ENCODE data around the gene TPRA1. TPM values are rescaled to one million over a fixed set of nuclear protein-coding genes. Genes with fewer than 3 reads are reported as not detected.

The TPRA1 gene
- total RNA-seq, 1 donor from 2014 or later: 54.0 TPM

DNA sequence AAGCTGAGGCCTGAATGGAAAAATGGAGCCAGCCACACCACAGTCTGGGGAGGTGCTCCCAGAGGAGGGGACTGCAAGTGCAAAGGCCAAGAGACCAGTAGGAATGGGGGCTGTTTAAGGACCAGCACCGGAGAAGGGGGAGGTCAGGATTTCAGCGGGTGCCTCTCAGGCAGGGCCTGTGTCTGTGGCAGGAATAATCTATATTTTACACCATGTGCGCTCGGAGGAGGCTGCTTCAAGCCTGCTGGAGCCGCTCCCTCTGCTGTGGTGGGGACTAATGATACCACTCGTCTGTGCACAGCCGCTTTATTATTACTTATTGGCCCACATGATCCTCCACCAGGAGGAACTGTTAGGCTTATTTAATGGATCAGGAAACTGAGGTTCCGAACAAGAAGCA lies 45.3 kb downstream of the TPRA1 start:
- intact Hi-C loops (cut with DNase I): loop anchor here (10.0 kb wide), 1 partner anchor 560 kb away; the partner anchor contains the start of gene PLXNA1
- no peak for DNase-seq (ENCODE audit: extremely low spot score in 2 of 2)
- TF ChIP-seq POLR2AphosphoS5 (IDR thresholded peaks at IDR 0.05; ENCODE audit: insufficient read depth in 1 of 2, low read depth in 1 of 2) (no peak), POLR2A (IDR thresholded peaks at IDR 0.05) (no peak)
- TF ChIP-seq, protein P1, sequence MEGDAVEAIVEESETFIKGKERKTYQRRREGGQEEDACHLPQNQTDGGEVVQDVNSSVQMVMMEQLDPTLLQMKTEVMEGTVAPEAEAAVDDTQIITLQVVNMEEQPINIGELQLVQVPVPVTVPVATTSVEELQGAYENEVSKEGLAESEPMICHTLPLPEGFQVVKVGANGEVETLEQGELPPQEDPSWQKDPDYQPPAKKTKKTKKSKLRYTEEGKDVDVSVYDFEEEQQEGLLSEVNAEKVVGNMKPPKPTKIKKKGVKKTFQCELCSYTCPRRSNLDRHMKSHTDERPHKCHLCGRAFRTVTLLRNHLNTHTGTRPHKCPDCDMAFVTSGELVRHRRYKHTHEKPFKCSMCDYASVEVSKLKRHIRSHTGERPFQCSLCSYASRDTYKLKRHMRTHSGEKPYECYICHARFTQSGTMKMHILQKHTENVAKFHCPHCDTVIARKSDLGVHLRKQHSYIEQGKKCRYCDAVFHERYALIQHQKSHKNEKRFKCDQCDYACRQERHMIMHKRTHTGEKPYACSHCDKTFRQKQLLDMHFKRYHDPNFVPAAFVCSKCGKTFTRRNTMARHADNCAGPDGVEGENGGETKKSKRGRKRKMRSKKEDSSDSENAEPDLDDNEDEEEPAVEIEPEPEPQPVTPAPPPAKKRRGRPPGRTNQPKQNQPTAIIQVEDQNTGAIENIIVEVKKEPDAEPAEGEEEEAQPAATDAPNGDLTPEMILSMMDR (IDR thresholded peaks at IDR 0.05): no peak
- H3K4me1 ChIP-seq: peaks cover 14% of the 10 kb centered on the region
- H3K4me3 ChIP-seq: no peak overlapping the region
- H3K27ac ChIP-seq: no peak overlapping the region
- H3K36me3 ChIP-seq: no peaks in the 10 kb centered on the region
- no peaks in the 10 kb centered on the region for H3K27me3 ChIP-seq
- H3K9me3 ChIP-seq: no peaks in the 10 kb centered on the region

DNA sequence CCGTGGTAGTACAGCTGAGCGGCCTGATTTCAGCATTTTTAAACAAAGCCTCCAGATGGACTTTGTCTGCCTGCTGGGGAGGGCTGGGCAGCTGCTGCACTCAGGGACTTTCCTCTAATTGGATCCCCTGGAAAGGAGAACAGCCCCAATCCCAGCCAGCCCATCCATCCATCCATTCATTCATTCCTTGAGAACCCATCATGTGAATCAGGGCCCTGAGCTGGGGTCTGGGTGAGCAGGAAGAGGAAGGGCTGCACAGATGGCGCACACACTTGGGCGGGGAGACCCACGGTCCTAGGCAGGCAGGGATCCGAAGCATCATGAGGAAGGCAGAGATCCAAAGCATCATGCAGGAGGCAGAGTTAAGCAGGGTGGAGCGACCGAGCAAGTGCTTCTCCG lies 45.7 kb downstream of the TPRA1 start:
- no peak for TF ChIP-seq POLR2A (IDR thresholded peaks at IDR 0.05)
- TF ChIP-seq, protein P1 (IDR thresholded peaks at IDR 0.05): no peak
- H3K27me3 ChIP-seq: no peaks in the 10 kb centered on the region
- H3K9me3 ChIP-seq: no peaks in the 10 kb centered on the region
- peaks cover 14% of the 10 kb centered on the region for H3K4me1 ChIP-seq
- no peak overlapping the region for H3K27ac ChIP-seq
- H3K36me3 ChIP-seq: no peaks in the 10 kb centered on the region
- no peak for DNase-seq (ENCODE audit: extremely low spot score in 2 of 2)
- H3K4me3 ChIP-seq: no peak overlapping the region
- intact Hi-C loops (cut with DNase I): loop anchor here (10.0 kb wide), 1 partner anchor 560 kb away; the partner anchor contains the start of gene PLXNA1

DNA sequence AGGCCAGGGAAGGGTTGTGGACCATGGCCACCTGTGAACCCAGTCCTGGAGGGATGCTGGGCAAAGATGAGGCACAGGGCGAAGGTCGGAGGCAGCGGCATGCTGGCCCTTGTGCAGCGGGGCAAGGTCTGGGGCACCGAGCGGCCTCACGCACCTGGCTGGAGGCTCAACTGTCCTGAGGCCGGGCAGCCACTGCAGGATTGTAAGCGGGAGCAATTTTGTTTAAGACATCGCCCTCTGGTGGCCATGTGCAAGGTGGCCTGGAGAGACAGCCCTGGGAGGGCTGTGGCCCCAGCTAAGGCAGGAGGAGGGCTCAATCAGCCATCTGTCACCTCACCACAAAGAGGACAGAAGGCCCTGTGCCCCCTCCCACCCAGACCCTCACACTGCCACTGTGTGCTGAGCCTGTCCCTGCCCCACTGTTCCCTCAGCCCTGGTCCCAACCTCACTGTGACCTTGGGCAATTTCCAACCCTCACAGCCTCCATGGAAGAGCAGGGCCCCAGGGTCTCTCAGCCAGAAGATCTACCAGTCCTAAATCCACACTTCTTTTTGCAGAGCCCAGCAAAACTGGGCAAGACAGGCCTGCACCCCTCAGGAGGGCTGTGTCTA lies 46.2 kb downstream of the TPRA1 start:
- H3K4me1 ChIP-seq: peaks cover 14% of the 10 kb centered on the region
- no peaks in the 10 kb centered on the region for H3K36me3 ChIP-seq
- DNase-seq (ENCODE audit: extremely low spot score in 2 of 2): no peak
- H3K9me3 ChIP-seq: no peaks in the 10 kb centered on the region
- TF ChIP-seq POLR2A (IDR thresholded peaks at IDR 0.05) (no peak), POLR2AphosphoS5 (IDR thresholded peaks at IDR 0.05; ENCODE audit: insufficient read depth in 1 of 2, low read depth in 1 of 2) (no peak)
- TF ChIP-seq, protein P1 (IDR thresholded peaks at IDR 0.05): peak; percentile 52 to 69 (median 65)
- H3K4me3 ChIP-seq: no peak overlapping the region
- no peak overlapping the region for H3K27ac ChIP-seq
- no peaks in the 10 kb centered on the region for H3K27me3 ChIP-seq
- intact Hi-C loops (cut with DNase I): loop anchor here (10.0 kb wide), 1 partner anchor 559 kb away; the partner anchor contains the start of gene PLXNA1

DNA sequence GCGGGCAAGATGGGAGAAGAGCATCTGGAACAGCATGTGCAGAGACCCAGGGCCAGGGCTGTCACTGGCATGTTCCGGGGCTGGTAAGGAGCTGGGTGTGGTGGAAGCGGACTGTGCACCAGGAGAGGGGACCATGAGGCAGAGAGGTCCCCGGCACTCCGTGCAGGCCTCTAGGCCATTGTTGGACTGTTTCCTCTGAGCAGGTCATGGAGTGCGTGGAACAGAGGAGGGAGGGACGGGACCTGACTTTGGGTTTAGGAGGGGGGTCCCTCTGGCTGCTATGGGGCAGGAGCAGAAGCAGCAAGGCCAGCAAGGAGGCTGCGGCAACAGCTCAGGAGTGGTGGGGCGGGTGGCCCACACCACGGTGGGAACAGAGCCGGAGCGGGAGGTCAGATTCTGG lies 47.1 kb downstream of the TPRA1 start:
- H3K27me3 ChIP-seq: no peaks in the 10 kb centered on the region
- no peak overlapping the region for H3K27ac ChIP-seq
- H3K4me1 ChIP-seq: peaks cover 14% of the 10 kb centered on the region
- intact Hi-C loops (cut with DNase I): loop anchor here (10.0 kb wide), 1 partner anchor 559 kb away; the partner anchor contains the start of gene PLXNA1
- H3K9me3 ChIP-seq: no peaks in the 10 kb centered on the region
- H3K4me3 ChIP-seq: no peak overlapping the region
- H3K36me3 ChIP-seq: no peaks in the 10 kb centered on the region
- no peak for DNase-seq (ENCODE audit: extremely low spot score in 2 of 2)
- TF ChIP-seq POLR2AphosphoS5 (IDR thresholded peaks at IDR 0.05; ENCODE audit: insufficient read depth in 1 of 2, low read depth in 1 of 2) (no peak), POLR2A (IDR thresholded peaks at IDR 0.05) (no peak)
- TF ChIP-seq, protein P1 (IDR thresholded peaks at IDR 0.05): no peak

DNA sequence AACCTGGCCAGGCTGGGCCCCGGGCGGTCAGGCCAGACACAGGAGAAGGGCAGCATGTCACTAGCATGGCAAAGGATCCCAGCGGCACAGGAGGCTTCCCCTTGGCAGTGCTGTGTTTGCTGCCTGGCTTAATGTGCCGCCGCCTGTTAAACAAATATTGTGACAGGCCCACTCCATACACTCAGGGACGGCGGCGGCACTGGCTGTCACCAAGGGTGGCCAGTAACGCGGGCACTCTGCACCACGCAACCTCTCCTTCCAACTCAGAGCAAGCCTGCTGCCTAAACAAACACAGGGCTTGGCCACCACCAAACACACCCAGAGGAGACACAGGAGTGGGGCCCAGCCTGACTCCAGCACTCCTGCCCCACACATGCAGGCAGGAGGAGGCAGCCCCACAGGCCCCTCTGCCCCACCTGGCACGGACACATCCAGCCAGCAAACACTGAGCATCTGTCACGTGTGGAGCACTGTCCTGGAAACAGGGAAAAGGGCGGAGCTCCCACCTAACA lies 48.0 kb downstream of the TPRA1 start:
- DNase-seq (ENCODE audit: extremely low spot score in 2 of 2): no peak
- no peak overlapping the region for H3K4me3 ChIP-seq
- H3K4me1 ChIP-seq: peaks cover 7% of the 10 kb centered on the region
- no peaks in the 10 kb centered on the region for H3K27me3 ChIP-seq
- no peaks in the 10 kb centered on the region for H3K9me3 ChIP-seq
- H3K27ac ChIP-seq: no peak overlapping the region
- TF ChIP-seq POLR2AphosphoS5 (IDR thresholded peaks at IDR 0.05; ENCODE audit: insufficient read depth in 1 of 2, low read depth in 1 of 2) (no peak), POLR2A (IDR thresholded peaks at IDR 0.05) (no peak)
- TF ChIP-seq, protein P1 (IDR thresholded peaks at IDR 0.05): no peak
- intact Hi-C loops (cut with DNase I): loop anchor here (10.0 kb wide), 1 partner anchor 558 kb away; the partner anchor contains the start of gene PLXNA1
- H3K36me3 ChIP-seq: no peaks in the 10 kb centered on the region
